GM18499 (cell line): ENCODE data around the gene SLC6A20.
"Not testable (repeated sequence)": the region's sequence is repeated elsewhere in the genome, so short reads cannot be mapped to it uniquely, and the experiment has no call there.

Source experiments
- ATAC-seq: cut with Tn5 transposase; IDR thresholded peaks from one replicate; pipeline ENCODE4 v1.9.1; 2021; ENCODE audit warnings: moderate number of reproducible peaks; ENCODE audit not compliant: insufficient read depth, unreplicated experiment

Gene SLC6A20

DNA sequence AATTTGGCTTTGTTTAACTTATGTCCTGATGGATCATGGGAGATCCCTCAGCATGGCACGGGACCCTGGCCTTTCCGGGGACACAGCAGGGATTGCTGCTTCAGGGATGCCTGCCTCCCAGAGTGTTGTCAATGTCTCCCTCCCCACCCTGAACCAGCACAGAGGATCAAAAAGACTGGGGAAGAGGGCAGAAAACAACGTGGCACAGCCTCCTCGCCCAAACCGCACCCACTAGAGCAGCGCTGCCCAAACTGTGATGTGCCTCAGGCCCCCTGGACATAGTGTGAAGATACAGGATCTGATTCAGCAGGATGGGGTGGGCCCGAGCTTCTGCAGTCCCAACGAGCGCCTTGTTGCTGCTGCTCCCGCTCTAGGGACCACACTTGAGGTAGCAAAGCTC lies 34.5 kb downstream of the SLC6A20 start:
- ATAC-seq: no peak

DNA sequence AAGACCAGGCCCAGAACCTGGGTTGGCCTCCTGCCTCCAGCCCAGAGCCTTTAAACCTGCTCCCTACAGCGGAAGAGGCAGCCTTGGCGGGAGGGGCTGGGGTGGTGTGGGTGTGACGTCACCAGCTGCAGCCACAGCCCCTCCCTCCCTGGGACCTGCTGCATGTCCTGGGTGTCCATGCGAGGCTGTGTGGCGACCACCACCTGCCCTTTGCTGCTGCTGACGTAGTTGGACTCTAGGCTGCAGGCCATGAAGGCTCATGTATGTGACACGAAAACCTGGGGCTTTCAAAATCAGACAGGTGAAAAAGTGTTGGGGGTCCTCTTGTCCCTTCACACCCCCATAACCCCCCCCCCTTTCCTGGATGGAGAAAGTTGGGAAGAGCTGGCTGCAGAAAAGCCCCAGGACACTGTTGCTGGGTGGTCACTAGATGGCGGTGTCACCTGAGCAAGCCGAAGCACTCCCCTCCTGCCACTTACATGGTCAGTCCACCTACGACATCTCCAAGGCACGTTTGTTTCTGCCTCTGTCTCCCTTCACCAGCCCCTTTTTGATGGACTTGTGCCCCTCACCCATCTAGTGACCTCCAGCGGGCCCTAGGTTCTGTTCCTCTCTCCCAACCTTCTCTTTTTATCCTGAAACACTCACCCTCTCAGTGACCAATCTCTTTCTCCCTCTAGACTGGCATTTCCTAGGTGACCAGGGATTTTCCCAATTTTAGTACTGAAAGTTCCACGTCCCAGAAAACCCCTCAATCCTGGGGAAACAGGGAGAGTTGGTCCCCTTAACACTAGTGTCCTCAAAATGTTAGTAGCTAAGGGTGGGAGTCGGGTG lies 35.2 kb downstream of the SLC6A20 start:
- no peak for ATAC-seq

DNA sequence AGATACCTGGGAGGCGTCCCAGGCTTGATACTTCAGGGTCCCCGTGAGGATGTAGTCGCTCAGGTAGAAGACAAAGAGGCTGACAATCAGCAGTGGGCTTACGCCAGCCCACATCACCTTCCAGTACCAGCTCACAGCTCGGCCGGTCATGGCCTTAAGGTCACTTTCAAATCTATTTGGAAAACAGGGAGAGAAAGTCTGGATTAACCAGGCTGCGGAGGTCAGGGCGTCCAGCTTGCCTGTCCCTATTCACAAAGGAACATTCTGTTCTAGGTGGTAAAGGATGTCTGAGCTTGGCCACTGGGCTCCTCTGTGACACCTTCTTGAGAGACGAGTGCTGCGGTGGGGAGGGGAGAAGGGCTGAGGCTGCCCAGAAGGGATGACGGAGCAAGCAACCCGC lies 36.5 kb downstream of the SLC6A20 start:
- ATAC-seq: no peak

DNA sequence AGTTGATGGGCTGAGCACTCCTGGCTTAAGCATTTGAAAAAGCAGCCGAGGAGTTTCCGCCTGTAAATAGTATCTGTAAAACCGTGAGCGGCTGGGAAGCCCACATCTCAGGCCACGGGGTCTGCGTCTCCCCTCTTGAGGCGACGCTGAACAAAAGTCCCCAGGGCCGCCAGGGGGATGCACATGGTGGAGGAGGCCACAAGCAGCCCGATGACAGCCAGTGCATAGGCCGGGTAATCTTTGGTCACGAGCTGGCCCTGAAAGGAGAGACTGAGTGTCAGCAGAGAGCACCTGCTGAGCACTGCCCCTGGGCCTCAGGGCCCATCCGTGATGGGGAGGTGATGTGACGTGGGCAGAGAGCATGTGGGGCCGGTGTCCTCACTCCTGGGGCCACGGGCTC lies 37.5 kb downstream of the SLC6A20 start:
- no peak for ATAC-seq

DNA sequence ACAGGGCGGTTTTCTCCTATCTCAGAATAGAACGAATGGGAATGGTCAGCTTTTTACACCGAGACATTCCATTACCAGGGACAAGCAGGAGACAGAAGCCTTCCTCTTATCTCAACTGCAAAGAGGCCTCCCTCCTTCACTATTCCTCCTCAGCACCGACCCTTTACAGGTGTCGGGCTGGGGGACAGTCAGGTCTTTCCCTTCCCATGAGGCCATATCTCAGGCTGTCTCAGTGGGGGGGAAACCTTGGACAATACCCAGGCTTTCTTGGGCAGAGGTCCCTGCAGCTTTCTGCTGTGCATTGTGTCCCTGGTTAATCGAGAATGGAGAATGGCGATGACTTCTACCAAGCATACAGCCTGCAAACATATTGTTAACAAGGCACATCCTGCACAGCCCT lies 39.2 kb downstream of the SLC6A20 start:
- not testable (repeated sequence) for ATAC-seq

DNA sequence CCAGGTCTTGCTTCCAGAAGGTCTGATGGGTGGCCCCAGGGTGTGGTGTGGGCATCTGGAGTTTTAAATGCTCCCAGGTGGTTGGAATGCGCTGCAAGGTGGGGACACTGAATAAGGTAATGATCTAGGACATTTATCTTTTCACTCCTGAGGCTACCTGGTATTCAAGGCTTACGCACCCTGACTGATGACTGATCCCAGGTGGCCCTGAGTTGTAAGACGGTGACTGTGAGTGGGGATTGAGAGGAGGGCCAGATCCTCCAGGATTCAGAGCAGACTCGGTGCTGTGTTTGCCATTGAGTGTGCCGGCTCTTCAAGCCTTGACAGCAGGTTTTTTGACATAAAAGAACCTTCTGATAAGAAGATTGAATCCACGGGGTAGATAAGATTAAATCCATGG lies 40.3 kb downstream of the SLC6A20 start:
- ATAC-seq: no peak

DNA sequence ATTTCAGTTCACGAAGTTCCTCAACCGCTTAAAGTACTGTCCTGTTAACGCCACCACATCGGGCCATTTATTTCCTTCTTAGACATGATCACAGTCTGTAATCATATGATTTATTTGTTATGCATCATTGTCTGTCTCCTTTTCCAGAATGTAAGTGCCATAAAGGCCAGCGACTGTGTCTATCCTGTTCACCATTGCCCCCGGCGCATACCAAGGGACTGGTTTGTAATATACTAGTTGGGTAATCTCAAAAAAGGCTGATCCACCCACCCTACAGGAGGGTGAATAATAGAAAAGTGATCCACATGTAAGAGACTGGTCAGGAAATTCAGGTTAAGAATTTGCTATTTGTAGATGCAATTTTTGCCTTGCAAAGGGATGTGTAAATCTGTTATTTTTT lies 41.9 kb downstream of the SLC6A20 start:
- ATAC-seq: no peak

DNA sequence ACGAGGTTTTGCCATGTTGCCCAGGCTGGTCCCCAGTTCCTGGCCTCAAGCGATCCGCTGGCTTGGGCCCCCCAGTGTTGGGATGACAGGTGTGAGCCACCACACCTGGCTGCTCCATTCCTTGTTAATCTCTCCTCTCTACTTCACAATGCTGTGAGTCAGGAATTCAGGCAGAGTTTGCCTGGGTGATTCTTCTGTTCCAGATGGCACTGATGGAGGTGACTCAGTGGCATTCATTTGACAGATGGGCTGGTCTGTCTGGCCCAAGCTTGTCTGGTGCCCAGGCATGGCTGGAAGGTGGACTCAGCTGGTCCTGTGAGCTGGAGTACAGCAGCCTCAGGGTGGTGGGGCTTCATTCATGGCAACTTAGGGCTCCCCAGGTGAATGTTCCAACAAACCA lies 43.2 kb downstream of the SLC6A20 start:
- no peak for ATAC-seq

DNA sequence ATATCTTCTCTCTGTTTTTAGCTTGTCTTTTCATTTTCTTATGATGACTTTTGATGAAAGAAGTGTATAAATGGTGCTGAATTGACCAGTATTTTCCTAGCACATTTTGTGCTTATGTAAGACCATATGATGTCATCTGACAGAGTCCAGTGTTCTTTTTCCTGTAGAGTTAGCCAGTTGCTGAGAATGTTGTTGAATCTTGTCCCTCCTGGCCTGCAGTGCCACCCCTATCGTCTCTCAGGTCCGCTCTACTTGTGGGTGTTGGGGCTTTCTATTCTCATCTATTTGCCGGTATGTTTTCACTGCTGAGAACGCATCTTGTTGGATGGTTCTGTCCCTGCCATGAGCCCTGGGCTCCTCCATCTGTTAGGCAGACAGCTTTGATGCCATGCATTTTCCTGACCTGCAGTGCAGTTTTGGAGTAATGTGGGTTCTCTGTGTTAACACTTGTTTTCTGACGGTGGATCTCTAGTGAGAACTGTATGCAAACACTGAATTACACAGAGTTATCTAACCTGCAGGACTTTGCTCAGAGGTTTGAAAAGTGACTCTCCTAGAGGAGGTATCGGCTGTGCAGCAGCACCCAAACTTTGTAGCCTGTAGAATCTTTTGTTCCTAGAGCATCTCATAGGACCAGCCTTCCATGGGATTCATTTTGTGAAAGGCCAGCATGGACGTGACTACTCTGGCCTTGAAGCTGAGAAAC lies 44.6 kb downstream of the SLC6A20 start:
- ATAC-seq: no peak

DNA sequence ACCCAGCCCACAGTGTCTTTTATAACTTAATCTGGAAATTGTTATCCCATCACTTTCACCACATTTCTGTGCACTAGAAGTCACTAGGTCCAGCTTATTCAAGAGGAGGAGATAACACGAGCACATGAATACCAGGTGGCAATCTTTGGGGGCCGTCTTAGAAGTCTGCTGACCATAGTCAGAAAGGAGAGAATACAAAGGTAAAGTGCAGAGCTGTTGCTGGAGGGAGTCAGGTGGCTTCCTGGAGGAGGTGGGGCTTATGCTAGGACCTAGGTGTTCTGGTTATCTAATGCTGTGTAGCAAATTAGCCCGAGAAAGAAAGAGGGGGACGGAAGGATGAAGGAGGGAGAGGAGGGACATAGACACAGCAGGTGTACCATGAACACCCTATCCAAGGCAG lies 46.5 kb downstream of the SLC6A20 start:
- no peak for ATAC-seq

DNA sequence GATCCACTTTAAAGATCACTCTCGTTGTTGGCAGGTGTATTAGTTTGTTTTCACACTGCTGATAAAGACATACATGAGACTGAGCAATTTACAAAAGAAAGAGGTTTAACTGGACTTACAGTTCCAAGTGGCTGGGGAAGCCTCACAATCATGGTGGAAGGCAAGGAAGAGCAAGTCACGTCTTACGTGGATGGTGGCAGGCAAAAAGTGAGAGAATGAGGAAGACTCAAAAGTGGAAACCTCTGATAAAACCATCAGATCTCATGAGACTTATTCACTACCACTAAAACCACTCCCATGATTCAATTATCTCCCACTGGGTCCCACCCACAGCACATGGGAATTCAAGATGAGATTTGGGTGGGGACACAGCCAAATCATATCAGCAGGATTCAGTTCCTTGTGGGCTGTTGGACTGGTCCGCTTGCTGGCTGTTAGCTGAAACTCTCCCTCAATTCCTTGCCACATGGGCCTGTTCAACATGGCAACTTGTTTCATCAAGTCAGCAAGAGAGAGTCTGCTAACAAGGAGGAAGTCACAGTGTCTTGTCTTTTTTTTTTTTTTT lies 47.2 kb downstream of the SLC6A20 start:
- ATAC-seq: not testable (repeated sequence)

DNA sequence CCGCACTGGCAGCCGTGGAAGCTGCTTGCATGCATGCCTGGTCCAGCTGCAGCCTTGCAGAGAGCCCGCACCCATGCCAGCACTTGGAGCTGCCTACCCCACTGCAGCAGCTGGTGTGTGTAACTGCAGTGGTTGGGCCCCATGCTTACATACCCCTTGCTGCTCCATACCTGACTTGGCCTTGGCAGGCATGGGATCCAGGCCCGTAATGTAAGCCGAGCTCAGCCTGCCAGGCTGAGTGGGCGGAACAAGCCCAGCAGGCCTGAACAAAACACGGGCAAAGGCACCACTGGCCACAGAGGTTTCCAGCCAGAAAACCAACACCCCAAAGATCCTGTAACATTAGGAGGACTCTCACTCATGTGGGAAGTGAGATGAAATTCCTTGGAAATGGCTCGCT lies 48.3 kb downstream of the SLC6A20 start:
- no peak for ATAC-seq

DNA sequence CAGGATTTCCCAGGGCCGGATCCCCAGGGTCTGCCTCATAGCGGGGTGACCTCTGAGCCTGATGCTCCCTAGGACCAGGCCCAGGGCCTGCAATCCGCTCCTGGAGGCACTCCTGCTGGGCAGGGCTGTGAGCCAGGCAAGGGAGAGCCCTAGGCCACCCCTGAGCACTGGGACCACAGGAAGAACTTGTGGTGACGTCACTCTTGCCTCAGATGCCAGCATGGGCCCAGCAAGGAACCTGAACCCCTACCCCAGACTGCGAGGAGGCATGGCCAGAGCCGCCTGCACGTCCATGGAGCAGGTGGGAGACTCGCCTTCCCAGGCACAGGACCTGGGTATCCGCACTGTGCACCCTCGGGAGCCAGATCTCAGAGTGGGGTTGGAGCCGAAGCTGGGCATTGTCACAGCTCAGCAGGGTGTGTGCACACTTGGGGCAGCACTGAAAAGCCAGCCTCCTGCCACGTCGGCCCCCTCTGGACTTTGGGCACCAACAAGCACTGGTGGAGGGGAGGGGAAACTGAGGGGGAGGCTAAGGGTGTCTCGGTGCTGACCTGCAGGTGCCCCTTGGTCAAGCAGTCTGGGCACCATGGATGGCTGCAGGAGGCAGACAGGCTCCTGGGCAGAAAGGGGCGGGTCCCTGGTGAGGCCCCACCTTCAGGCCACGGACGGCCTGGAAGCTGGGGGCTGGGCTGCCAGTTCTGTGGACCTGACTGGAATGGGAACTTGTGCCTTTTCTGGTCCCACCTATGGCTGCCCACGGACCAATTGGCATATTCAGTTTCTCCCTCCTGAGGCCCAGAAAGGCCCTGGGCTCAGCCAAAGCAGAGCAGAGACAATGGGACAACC lies 49.3 kb downstream of the SLC6A20 start:
- no peak for ATAC-seq

DNA sequence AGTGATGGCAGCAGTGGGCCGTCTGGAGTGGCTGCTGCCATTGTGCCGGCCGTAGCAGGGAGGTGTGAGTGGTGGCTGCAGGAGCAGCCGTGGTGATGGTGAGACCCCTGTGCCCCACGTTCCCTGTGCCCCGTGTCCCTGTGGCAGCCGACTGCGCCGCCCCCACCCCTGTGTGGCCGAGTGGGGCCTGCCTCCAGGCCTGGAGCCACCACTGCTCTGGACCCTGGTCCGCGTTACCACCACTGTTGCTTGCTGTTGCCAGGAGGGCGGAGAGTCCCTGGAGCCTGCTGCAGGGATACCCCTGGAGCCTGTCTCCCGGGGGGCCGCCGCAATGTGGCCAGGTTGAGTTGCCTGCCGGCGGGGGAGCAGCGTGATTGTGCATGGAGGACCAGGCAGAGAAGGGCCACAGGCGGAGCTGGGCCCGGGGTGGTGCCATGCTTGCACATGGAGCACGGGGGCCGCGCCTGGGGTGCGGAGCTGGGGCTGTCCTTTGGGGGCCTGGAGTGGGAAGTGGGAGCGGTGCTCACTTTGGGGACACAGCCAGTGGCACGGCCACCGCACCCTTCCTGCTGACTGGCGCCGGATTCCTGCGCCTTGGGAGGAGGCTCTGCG lies 50.1 kb downstream of the SLC6A20 start:
- no peak for ATAC-seq

DNA sequence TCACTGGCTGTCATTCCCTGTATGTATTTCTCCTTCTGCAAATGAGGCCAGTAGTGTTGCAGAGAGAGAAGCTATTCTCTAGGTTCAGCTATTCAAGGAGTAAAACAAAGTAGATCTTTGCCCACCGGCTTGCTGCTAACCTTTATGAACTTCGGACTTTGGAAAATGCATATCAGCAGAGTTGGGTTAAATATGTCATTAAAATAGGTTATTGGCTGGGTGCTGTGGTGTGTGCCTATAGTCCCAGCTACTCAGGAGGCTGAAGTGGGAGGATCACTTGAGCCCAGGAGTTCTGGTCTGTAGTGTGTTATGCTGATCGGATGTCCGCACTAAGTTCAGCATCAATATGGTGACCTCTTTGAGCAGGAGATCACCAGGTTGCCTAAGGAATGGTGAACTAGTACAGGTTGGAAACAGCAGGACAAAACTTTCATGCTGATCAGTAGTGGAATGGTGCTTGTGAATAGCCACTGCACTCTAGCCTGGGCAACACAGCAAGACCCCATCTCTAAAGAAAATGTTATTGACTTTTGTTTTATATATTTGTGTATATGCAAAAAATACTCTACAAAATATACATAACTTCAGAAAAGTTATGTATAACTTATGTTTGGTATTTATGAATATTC lies 53.8 kb downstream of the SLC6A20 start:
- ATAC-seq: no peak

DNA sequence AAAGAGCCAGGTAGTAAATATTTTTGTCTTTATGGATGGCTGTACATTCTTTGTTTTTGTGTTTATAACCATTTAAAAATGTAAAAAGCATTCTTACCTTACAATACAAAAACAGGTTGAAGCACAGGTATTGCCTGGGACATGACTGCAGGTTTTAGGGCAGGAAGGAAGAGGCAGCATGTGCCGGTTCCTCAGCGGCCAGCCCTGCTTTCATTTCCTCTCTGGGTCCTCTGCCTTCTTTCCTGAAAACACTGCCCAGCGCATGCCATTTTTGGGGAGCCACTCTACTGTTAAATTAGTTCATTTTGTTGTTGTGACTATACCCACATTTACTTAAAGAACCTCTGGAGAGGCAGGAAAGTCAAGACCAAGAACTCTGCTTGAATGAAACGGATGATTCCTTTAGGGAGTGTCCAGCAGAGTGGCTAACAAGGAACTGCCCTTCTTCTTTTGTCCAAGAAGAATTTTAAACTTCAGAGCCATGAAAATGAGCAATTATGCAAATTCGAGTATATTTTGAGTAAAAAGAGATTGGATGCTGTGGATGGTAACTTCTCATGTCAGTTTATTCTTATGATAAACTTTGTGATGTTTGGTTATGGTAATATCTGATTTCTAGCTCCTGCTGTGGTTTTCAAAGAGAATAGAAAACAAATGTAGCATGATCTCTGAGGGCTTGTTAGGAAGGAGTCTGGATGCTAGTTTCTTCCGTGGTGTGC lies 54.4 kb downstream of the SLC6A20 start:
- ATAC-seq: no peak

DNA sequence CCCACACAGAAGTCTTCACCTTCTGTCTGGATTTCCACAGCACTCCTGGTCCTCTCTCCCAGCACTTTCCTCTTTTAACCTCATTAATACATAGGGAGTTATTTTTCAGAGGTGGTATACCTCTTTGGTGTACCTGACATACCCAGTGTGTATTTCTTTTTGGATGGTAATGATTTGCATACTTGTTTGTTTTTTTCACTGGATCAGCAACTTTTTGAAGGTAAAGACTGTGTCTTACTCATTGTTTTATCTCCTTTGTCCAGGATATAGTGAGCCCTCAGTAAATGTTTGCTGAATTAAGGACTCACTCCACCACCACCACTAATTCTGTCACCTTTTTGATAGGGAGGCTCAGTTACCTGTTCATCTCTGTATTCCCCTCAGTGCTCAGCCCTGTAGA lies 55.1 kb downstream of the SLC6A20 start:
- ATAC-seq: no peak

DNA sequence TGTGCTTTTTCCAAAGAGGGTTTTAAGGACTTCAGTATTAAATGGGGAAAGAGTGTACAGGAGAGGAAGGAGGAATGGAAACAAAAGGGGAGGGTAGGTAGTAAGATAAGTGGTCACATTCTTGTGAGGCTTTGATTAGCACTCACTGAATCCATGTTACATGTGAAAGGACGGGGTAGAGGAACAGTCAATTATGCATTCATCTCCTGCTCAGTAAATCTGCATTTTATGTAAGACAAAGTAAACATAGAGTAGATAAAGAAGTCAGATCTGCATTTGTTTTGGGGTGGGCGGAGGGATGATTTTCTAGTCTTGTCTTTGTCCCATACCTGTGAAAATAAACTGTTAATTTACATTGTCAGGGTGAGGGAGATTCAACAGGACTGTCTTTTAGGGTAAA lies 56.3 kb downstream of the SLC6A20 start:
- no peak for ATAC-seq

DNA sequence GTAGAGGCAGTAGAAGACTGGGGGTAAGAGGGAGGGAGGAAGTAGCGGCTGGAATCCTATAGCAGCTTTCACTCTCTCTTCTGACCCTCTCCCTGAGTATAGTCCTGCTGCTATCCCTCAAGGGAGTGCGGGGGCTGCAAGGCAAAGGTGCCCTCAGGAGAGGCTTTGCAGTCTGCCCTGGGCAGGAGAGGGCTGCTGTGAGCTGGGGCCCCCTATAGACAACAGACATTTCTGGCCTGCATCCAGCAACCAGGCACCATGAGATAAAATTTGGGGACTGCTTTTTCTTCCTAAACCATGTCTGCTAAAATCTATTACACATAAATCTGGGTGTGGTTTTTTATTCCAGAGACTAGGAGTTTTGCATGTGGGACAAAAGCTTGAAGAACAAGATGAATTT lies 59.1 kb downstream of the SLC6A20 start:
- no peak for ATAC-seq
